OCI-LY3 (cell line): Measurements from ENCODE around the gene BCAN.

Source experiments
- H2AFZ ChIP-seq: fragments of 200-600, 300-600 bp; shearing (Covaris generic); 2 replicates; pipeline ENCODE4 v1.6.0; 2014; ENCODE audit warnings: antibody characterized with exemption, low read depth, low read length
- H3K27ac ChIP-seq: fragments of 200-600, 300-600 bp; sonication (generic); 2 replicates; pipeline ENCODE4 v1.5.1; 2014; ENCODE audit warnings: mild to moderate bottlenecking, low read length, moderate library complexity, mixed read lengths
- H3K27me3 ChIP-seq: fragments of 200-600, 300-600 bp; sonication (generic); 2 replicates; pipeline ENCODE4 v1.6.1; 2014; ENCODE audit warnings: low read depth, low read length, mixed read lengths
- H3K36me3 ChIP-seq: fragments of 200-600, 300-600 bp; sonication (generic); replicated peaks from 2 replicates; pipeline ENCODE3; 2014; ENCODE audit warnings: low read depth, low read length, mixed read lengths
- H3K4me1 ChIP-seq: fragments of 300-600, 200-600 bp; sonication (generic); 2 replicates; pipeline ENCODE4 v1.6.1; 2014; ENCODE audit warnings: low read length, mixed read lengths
- H3K4me2 ChIP-seq: fragments of 200-600, 300-600 bp; sonication (generic); 2 replicates; pipeline ENCODE4 v1.6.1; 2014; ENCODE audit warnings: low read length, mixed read lengths
- H3K4me3 ChIP-seq: fragments of 300-600, 200-600 bp; sonication (generic); 2 replicates; pipeline ENCODE4 v1.5.1; 2014; ENCODE audit warnings: antibody characterized with exemption, mild to moderate bottlenecking, low read length, moderate library complexity
- H3K79me2 ChIP-seq: fragments of 300-600, 200-600 bp; shearing (Covaris generic); 2 replicates; pipeline ENCODE4 v1.6.1; 2014; ENCODE audit warnings: mild to moderate bottlenecking, low read length, mixed read lengths
- H3K9ac ChIP-seq: fragments of 300-600, 200-600 bp; shearing (Covaris generic); 2 replicates; pipeline ENCODE4 v1.6.0; 2014; ENCODE audit warnings: mild to moderate bottlenecking, low read length, moderate library complexity
- H3K9me3 ChIP-seq: fragments of 200-600, 300-600 bp; shearing (Covaris generic); 2 replicates; pipeline ENCODE4 v1.6.1; 2014; ENCODE audit warnings: low read length, mixed read lengths; ENCODE audit not compliant: insufficient read depth
- H4K20me1 ChIP-seq: fragments of 200-600, 300-600 bp; sonication (generic); 2 replicates; pipeline ENCODE4 v1.6.1; 2016; ENCODE audit warnings: low read length, mixed read lengths; ENCODE audit not compliant: insufficient read depth
- CTCF ChIP-seq: fragments of 200-600, 300-600 bp; sonication (generic); IDR thresholded peaks from 2 replicates; pipeline ENCODE4 v1.5.1; 2014; ENCODE audit warnings: antibody characterized with exemption, low read length, low read depth
- EZH2phosphoT487 ChIP-seq: fragments of 200-600 bp; shearing (Covaris generic); IDR thresholded peaks from 2 replicates; pipeline ENCODE4 v1.6.1; 2018; ENCODE audit warnings: antibody characterized with exemption, mixed run types, low read depth

Gene BCAN

GRCh38 chr1:156642265-156643048 lies 540 bp downstream of the BCAN start:
- Histone ChIP-seq H3K27me3 (peaks cover 49% of the 10 kb centered on the region), H3K4me3 (no peak overlapping the region), H3K27ac (no peak overlapping the region), H2AFZ (no peak overlapping the region), H4K20me1 (no peaks in the 10 kb centered on the region), H3K4me1 (no peaks in the 10 kb centered on the region), H3K79me2 (no peaks in the 10 kb centered on the region), H3K36me3 (no peaks in the 10 kb centered on the region), H3K9ac (no peak overlapping the region), H3K9me3 (no peaks in the 10 kb centered on the region), H3K4me2 (no peak overlapping the region)
- TF ChIP-seq EZH2phosphoT487 (no peak), CTCF (no peak)

GRCh38 chr1:156643049-156643777 lies 1.3 kb downstream of the BCAN start:
- H3K4me2 ChIP-seq, result no peak overlapping the region
- TF ChIP-seq EZH2phosphoT487 (no peak), CTCF (no peak)

GRCh38 chr1:156643778-156644092 lies 1.8 kb downstream of the BCAN start:
- Histone ChIP-seq H4K20me1 (no peaks in the 10 kb centered on the region), H3K27ac (no peak overlapping the region), H3K4me3 (no peak overlapping the region), H3K36me3 (no peaks in the 10 kb centered on the region), H2AFZ (no peak overlapping the region), H3K27me3 (peaks cover 51% of the 10 kb centered on the region), H3K4me2 (no peak overlapping the region), H3K79me2 (no peaks in the 10 kb centered on the region), H3K4me1 (no peaks in the 10 kb centered on the region), H3K9ac (no peak overlapping the region), H3K9me3 (no peaks in the 10 kb centered on the region)
- no peak for TF ChIP-seq EZH2phosphoT487
- TF ChIP-seq CTCF, result no peak

More at GRCh38 chr1:156643049-156643777, 1.3 kb downstream of the BCAN start:
- Histone ChIP-seq H2AFZ (no peak overlapping the region), H3K27me3 (peaks cover 51% of the 10 kb centered on the region), H3K9ac (no peak overlapping the region), H3K36me3 (no peaks in the 10 kb centered on the region), H3K9me3 (no peaks in the 10 kb centered on the region), H3K79me2 (no peaks in the 10 kb centered on the region), H3K4me3 (no peak overlapping the region), H3K4me1 (no peaks in the 10 kb centered on the region), H4K20me1 (no peaks in the 10 kb centered on the region), H3K27ac (no peak overlapping the region)

- Histone ChIP-seq H3K4me3 (no peak overlapping the region), H2AFZ (no peak overlapping the region), H3K27ac (no peak overlapping the region), H3K9me3 (no peaks in the 10 kb centered on the region), H3K27me3 (peaks cover 51% of the 10 kb centered on the region), H3K9ac (no peak overlapping the region), H3K4me2 (no peak overlapping the region), H4K20me1 (no peaks in the 10 kb centered on the region), H3K36me3 (no peaks in the 10 kb centered on the region), H3K79me2 (no peaks in the 10 kb centered on the region), H3K4me1 (no peaks in the 10 kb centered on the region)
- TF ChIP-seq CTCF, result no peak
- TF ChIP-seq EZH2phosphoT487, result no peak
These were observed 2.2 kb downstream of the BCAN start for GRCh38 chr1:156644146-156644545.
